CD4-positive, alpha-beta T cell treated with Interleukin-2 at 100 ng/mL for 4 hours (primary cell): ENCODE data around the gene PITPNC1.
"Not testable (repeated sequence)": the region's sequence is repeated elsewhere in the genome, so short reads cannot be mapped to it uniquely, and the experiment has no call there.

Source experiments
- DNase-seq: peaks from one replicate; pipeline ENCODE4 v3.0.0-alpha.2; 2020; ENCODE audit warnings: low spot score

PITPNC1 gene

GRCh38 chr17:67488768-67489167, 111.7 kb downstream of the PITPNC1 start:
- DNase-seq, result no peak

- DNase-seq, result no peak
These were observed 112.2 kb downstream of the PITPNC1 start for GRCh38 chr17:67489273-67489672.

- DNase-seq, result no peak
These were observed 113.4 kb downstream of the PITPNC1 start for GRCh38 chr17:67490471-67490870.

GRCh38 chr17:67491009-67491680, 114.1 kb downstream of the PITPNC1 start:
- no peak for DNase-seq

- no peak for DNase-seq
These were observed 114.6 kb downstream of the PITPNC1 start for GRCh38 chr17:67491681-67492024.

- no peak for DNase-seq
These were observed 115.2 kb downstream of the PITPNC1 start for GRCh38 chr17:67492251-67492740.

- no peak for DNase-seq
These were observed 115.9 kb downstream of the PITPNC1 start for GRCh38 chr17:67492824-67493517.

GRCh38 chr17:67493812-67494211, 116.7 kb downstream of the PITPNC1 start:
- DNase-seq, result no peak

- not testable (repeated sequence) for DNase-seq
These were observed 118.5 kb downstream of the PITPNC1 start for GRCh38 chr17:67495534-67495933.

GRCh38 chr17:67496286-67496685, 119.2 kb downstream of the PITPNC1 start:
- no peak for DNase-seq

GRCh38 chr17:67499685-67500084, 122.6 kb downstream of the PITPNC1 start:
- no peak for DNase-seq

GRCh38 chr17:67500261-67500660, 123.2 kb downstream of the PITPNC1 start:
- no peak for DNase-seq

GRCh38 chr17:67500677-67501300, 123.7 kb downstream of the PITPNC1 start:
- no peak for DNase-seq

GRCh38 chr17:67502151-67502550, 125.1 kb downstream of the PITPNC1 start:
- no peak for DNase-seq

- DNase-seq, result peak; percentile 48
These were observed 126.1 kb downstream of the PITPNC1 start for GRCh38 chr17:67503184-67503583.

GRCh38 chr17:67503739-67504138, 126.7 kb downstream of the PITPNC1 start:
- DNase-seq, result no peak

GRCh38 chr17:67504182-67504581, 127.1 kb downstream of the PITPNC1 start:
- no peak for DNase-seq

- DNase-seq, result no peak
These were observed 129.9 kb downstream of the PITPNC1 start for GRCh38 chr17:67506966-67507365.

- no peak for DNase-seq
These were observed 132.6 kb downstream of the PITPNC1 start for GRCh38 chr17:67509390-67510287.

- no peak for DNase-seq
These were observed 133.9 kb downstream of the PITPNC1 start for GRCh38 chr17:67511012-67511411.

GRCh38 chr17:67511804-67512203, 134.7 kb downstream of the PITPNC1 start:
- no peak for DNase-seq

GRCh38 chr17:67514998-67515397, 137.9 kb downstream of the PITPNC1 start:
- no peak for DNase-seq
